Kidney (tissue), 14 donors: ENCODE results near the gene OPHN1. TPM values are rescaled to one million over a fixed set of nuclear protein-coding genes. Genes with fewer than 3 reads are reported as not detected.
"Not testable (repeated sequence)": the region's sequence is repeated elsewhere in the genome, so short reads cannot be mapped to it uniquely, and the experiment has no call there.

Experiments
- DNase-seq, 5 donors: peaks; one replicate each; pipeline ENCODE4 v3.0.0-alpha.2; 2013 to 2020
- FAIRE-seq: peaks from 2 replicates; lab custom pipeline; 2012; peaks lifted over from hg19 to GRCh38; lab: Jason Lieb, UNC
- H3K27ac ChIP-seq, 2 donors: one replicate each; pipeline ENCODE4 v1.7.0; 2013; ENCODE audit warnings: low read depth in 2 of 2, low read length in 2 of 2, inconsistent platforms in 1 of 2
- H3K27me3 ChIP-seq: one replicate; pipeline ENCODE4 v1.7.1; 2013; ENCODE audit warnings: low read length, inconsistent platforms; ENCODE audit not compliant: control insufficient read depth, insufficient read depth
- H3K36me3 ChIP-seq, 3 donors: one replicate each; pipeline versions ENCODE4 v1.7.0 to v1.7.1; 2013; ENCODE audit warnings: low read length in 3 of 3, control low read depth in 1 of 3, inconsistent platforms in 1 of 3; ENCODE audit not compliant: insufficient read depth in 3 of 3, control insufficient read depth in 2 of 3
- H3K4me1 ChIP-seq, 3 donors: one replicate each; pipeline versions ENCODE4 v1.7.0 to v1.7.1; 2013; ENCODE audit warnings: low read length in 3 of 3, inconsistent platforms in 1 of 3, low read depth in 1 of 3; ENCODE audit not compliant: control insufficient read depth in 2 of 3, insufficient read depth in 2 of 3
- H3K4me3 ChIP-seq, 3 donors: one replicate each; pipeline versions ENCODE4 v1.7.0 to v1.8.1; 2013; ENCODE audit warnings: low read length in 3 of 3, control low read depth in 1 of 3, inconsistent platforms in 1 of 3
- H3K9ac ChIP-seq, 3 donors: one replicate each; pipeline versions ENCODE4 v1.7.0 to v1.7.1; 2013; ENCODE audit warnings: low read length in 3 of 3, control low read depth in 1 of 3, inconsistent platforms in 1 of 3
- H3K9me3 ChIP-seq, 3 donors: one replicate each; pipeline versions ENCODE4 v1.7.0 to v1.7.1; 2013; ENCODE audit warnings: low read length in 3 of 3, control low read depth in 1 of 3, inconsistent platforms in 1 of 3; ENCODE audit not compliant: control insufficient read depth in 2 of 3, insufficient read depth in 1 of 3
- intact Hi-C: fragments of 100-400 bp; cut with DNase I; formaldehyde crosslinking; loops from one replicate; pipeline ENCODE4 v1.11.1; 2022
- polyA plus RNA-seq: library from polyadenylated mRNA; stranded (reverse); fragments of 350-450 nt; fragmentation: Illumina TruSeq; extraction: RNeasy Lipid Tissue Mini Kit (QIAGEN cat#74804); gene quantifications from one replicate; pipeline ENCODE4 v1.2.3, GENCODE V29; 2014; ENCODE audit warnings: low read depth, low replicate concordance; ENCODE audit not compliant: insufficient read depth
- total RNA-seq: library from RNA; stranded (reverse); fragmentation: NEBNext Ultra II Directional; extraction: Animal tissue kit (Norgen Biotek cat#: 25700); gene quantifications from one replicate; pipeline ENCODE4 v1.2.1, GENCODE V29; 2021
- TF ChIP-seq, protein P1 (sequence below): IDR thresholded peaks from 3 replicates; pipeline ENCODE4 v1.5.1; 2012; ENCODE audit warnings: mild to moderate bottlenecking, moderate library complexity, borderline replicate concordance; ENCODE audit not compliant: insufficient read depth; ENCODE audit errors: extremely low read depth
- donor health status: control.
- donor health status: control.
- donor health status: control.
- donor health status: control.
- donor health status: control.
- donor health status: DM: yes; HTN: yes; CAD: no.
- donor health status: Normal renal cell carcinoma (clear cell type).

OPHN1 gene
- total and polyA plus RNA-seq, 2 donors from 2014 or later, result 1.9 to 9.5 TPM

GRCh38 chrX:68079961-68080360 is 353.3 kb downstream of the OPHN1 start:
- Histone ChIP-seq H3K36me3 (no peaks in the 10 kb centered on the region), H3K27ac (no peak overlapping the region), H3K4me1 (peaks cover 0 to 5% (median 0%) of the 10 kb centered on the region in 3 donors), H3K9ac (no peak overlapping the region), H3K9me3 (peaks cover 0 to 3% (median 0%) of the 10 kb centered on the region in 3 donors), H3K4me3 (no peak overlapping the region), H3K27me3 (no peaks in the 10 kb centered on the region)
- FAIRE-seq (no peak), DNase-seq (no peak)
- TF ChIP-seq, protein P1, sequence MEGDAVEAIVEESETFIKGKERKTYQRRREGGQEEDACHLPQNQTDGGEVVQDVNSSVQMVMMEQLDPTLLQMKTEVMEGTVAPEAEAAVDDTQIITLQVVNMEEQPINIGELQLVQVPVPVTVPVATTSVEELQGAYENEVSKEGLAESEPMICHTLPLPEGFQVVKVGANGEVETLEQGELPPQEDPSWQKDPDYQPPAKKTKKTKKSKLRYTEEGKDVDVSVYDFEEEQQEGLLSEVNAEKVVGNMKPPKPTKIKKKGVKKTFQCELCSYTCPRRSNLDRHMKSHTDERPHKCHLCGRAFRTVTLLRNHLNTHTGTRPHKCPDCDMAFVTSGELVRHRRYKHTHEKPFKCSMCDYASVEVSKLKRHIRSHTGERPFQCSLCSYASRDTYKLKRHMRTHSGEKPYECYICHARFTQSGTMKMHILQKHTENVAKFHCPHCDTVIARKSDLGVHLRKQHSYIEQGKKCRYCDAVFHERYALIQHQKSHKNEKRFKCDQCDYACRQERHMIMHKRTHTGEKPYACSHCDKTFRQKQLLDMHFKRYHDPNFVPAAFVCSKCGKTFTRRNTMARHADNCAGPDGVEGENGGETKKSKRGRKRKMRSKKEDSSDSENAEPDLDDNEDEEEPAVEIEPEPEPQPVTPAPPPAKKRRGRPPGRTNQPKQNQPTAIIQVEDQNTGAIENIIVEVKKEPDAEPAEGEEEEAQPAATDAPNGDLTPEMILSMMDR, result no peak
- intact Hi-C loops, result no loop called here

- intact Hi-C loops, H3K36me3 ChIP-seq, H3K9ac ChIP-seq, H3K4me3 ChIP-seq, H3K27me3 ChIP-seq, H3K27ac ChIP-seq, H3K9me3 ChIP-seq, FAIRE-seq, DNase-seq, H3K4me1 ChIP-seq: not testable (repeated sequence)
These were observed 354.5 kb downstream of the OPHN1 start for GRCh38 chrX:68078801-68079200.

DNA sequence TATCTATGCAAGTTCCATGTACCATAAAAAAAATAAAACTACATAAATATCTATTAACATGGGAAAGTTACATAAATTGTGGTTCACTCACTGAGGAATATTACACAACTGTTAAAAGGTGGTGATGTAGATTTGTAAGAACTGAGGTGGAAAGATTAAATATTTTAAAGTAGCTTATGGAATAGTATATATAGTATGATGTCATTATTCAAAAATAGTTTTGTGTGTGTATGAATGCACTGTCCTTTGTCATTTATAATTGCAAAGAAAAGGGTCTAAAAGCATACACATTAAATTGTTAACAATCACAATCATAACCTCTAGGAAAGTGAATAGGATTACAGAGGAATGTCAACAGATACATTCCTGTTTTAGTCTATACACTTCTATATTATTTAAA is 355.9 kb downstream of the OPHN1 start:
- FAIRE-seq, result no peak

GRCh38 chrX:68072041-68072440 is 361.3 kb downstream of the OPHN1 start:
- Histone ChIP-seq H3K9ac (no peak overlapping the region), H3K4me3 (no peak overlapping the region), H3K9me3 (no peaks in the 10 kb centered on the region), H3K27me3 (no peaks in the 10 kb centered on the region), H3K4me1 (no peaks in the 10 kb centered on the region), H3K27ac (no peak overlapping the region), H3K36me3 (no peaks in the 10 kb centered on the region)
- FAIRE-seq, result no peak
- intact Hi-C loops, result no loop called here
- DNase-seq, result no peak
- TF ChIP-seq, protein P1, result no peak

More for the DNA sequence above, 355.9 kb downstream of the OPHN1 start:
- Histone ChIP-seq H3K9me3 (no peaks in the 10 kb centered on the region), H3K36me3 (no peaks in the 10 kb centered on the region), H3K9ac (no peak overlapping the region), H3K27ac (no peak overlapping the region), H3K27me3 (no peaks in the 10 kb centered on the region), H3K4me3 (no peak overlapping the region), H3K4me1 (no peaks in the 10 kb centered on the region)
- TF ChIP-seq, protein P1, result no peak
- DNase-seq, result no peak
- intact Hi-C loops, result no loop called here

- H3K9ac ChIP-seq, DNase-seq, H3K27ac ChIP-seq, FAIRE-seq, intact Hi-C loops, H3K4me3 ChIP-seq, H3K9me3 ChIP-seq, H3K36me3 ChIP-seq, H3K27me3 ChIP-seq, H3K4me1 ChIP-seq: not testable (repeated sequence)
These were observed 363.2 kb downstream of the OPHN1 start for GRCh38 chrX:68070119-68070518.
